GM12878 (cell line): ENCODE data around the gene MRPL36. TPM values are rescaled to one million over a fixed set of nuclear protein-coding genes. Genes with fewer than 3 reads are reported as not detected.

ENCODE experiments used
- ATAC-seq: fragments of 200-7000 bp; cut with Tn5 transposase; 3 replicates; pipeline ENCODE4 v1.9.1; 2020; ENCODE audit warnings: mild to moderate bottlenecking, moderate library complexity
- BruUV-seq: library from RNA; stranded (reverse); fragments of 400-500 nt; replicated peaks from 2 replicates; lab custom pipeline; 2021; lab: Mats Ljungman, UMichigan
- CTCF ChIA-PET: fragments of 300-600 bp; sonication (Branson Sonifier 250); formaldehyde crosslinking; extraction: SDS; loops from one replicate; lab custom pipeline; 2021; ENCODE audit warnings: inconsistent platforms; lab: Yijun Ruan, JAX
- POLR2A ChIA-PET: fragments of 350-600 bp; formaldehyde crosslinking; extraction: SDS; loops from one replicate; lab custom pipeline; 2021; ENCODE audit warnings: inconsistent platforms; lab: Charles Lee
- RAD21 ChIA-PET: fragments of 300-600 bp; sonication (Branson Sonifier 250); formaldehyde crosslinking; loops from one replicate; lab custom pipeline; 2023; ENCODE audit warnings: antibody characterized with exemption; ENCODE audit not compliant: unreplicated experiment; lab: Charles Lee
- SMC1A ChIA-PET: fragments of 300-600 bp; sonication (Branson Sonifier 250); formaldehyde crosslinking; loops from one replicate; lab custom pipeline; 2023; ENCODE audit not compliant: unreplicated experiment, uncharacterized antibody; lab: Charles Lee
- DNase-seq: peaks from one replicate; pipeline ENCODE4 v3.0.0-alpha.2; 2011; ENCODE audit warnings: low read depth, low spot score
- FAIRE-seq: peaks from 3 replicates; lab custom pipeline; 2011; peaks lifted over from hg19 to GRCh38; lab: Jason Lieb, UNC
- H2AFZ ChIP-seq: 2 replicates; pipeline ENCODE4 v1.6.0; 2011; ENCODE audit warnings: low read depth, low read length, control low read depth; ENCODE audit not compliant: control insufficient read depth
- H3K27ac ChIP-seq: 2 replicates; pipeline ENCODE4 v1.5.1; 2011; ENCODE audit warnings: control low read depth; ENCODE audit not compliant: control insufficient read depth, insufficient read depth
- H3K27me3 ChIP-seq, 2 experiments: replicated peaks in 1 of 2; 2 replicates each; pipeline versions ENCODE4 v1.6.0 to v1.6.1; 2011; ENCODE audit warnings: low read length in 1 of 2; ENCODE audit not compliant: control insufficient read depth in 2 of 2, insufficient read depth in 2 of 2
- H3K36me3 ChIP-seq, 2 experiments: 2 replicates each; pipeline ENCODE4 v1.5.1; 2011; ENCODE audit warnings: low read length in 1 of 2; ENCODE audit not compliant: control insufficient read depth in 2 of 2, insufficient read depth in 2 of 2
- H3K4me1 ChIP-seq: 2 replicates; pipeline ENCODE4 v1.6.1; 2011; ENCODE audit warnings: mild to moderate bottlenecking, low read length, moderate library complexity, mixed read lengths; ENCODE audit not compliant: control insufficient read depth, insufficient read depth
- H3K4me2 ChIP-seq: 2 replicates; pipeline ENCODE4 v1.6.0; 2011; ENCODE audit warnings: control low read depth; ENCODE audit not compliant: control insufficient read depth, insufficient read depth
- H3K4me3 ChIP-seq: fragments of 200-600 bp; sonication (generic); 2 replicates; pipeline ENCODE4 v1.5.1; 2016
- H3K79me2 ChIP-seq: 2 replicates; pipeline ENCODE4 v1.6.0; 2011; ENCODE audit warnings: low read length; ENCODE audit not compliant: control insufficient read depth, insufficient read depth
- H3K9ac ChIP-seq: 2 replicates; pipeline ENCODE4 v1.8.0; 2011; ENCODE audit warnings: low read length, control low read depth, mixed read lengths; ENCODE audit not compliant: control insufficient read depth, insufficient read depth
- H3K9me3 ChIP-seq: replicated peaks from 3 replicates; pipeline ENCODE4 v1.5.1; 2011; ENCODE audit warnings: mild to moderate bottlenecking, low read length; ENCODE audit not compliant: control insufficient read depth, insufficient read depth
- H4K20me1 ChIP-seq: 2 replicates; pipeline ENCODE4 v1.6.0; 2011; ENCODE audit not compliant: control insufficient read depth, insufficient read depth
- BRCA1 ChIP-seq: IDR thresholded peaks from 2 replicates; pipeline ENCODE4 v1.6.1; 2011; ENCODE audit warnings: low read depth, low read length, improper control_type of control experiment
- NR2C2 ChIP-seq: IDR thresholded peaks from 2 replicates; pipeline ENCODE4 v1.6.1; 2011; ENCODE audit warnings: borderline replicate concordance, low read depth; ENCODE audit not compliant: control insufficient read depth, insufficient read length
- POLR2AphosphoS2 ChIP-seq: IDR thresholded peaks from 2 replicates; pipeline ENCODE4 v1.6.1; 2011; ENCODE audit warnings: low read depth, mild to moderate bottlenecking, low read length, improper control_type of control experiment, moderate library complexity
- RAD21 ChIP-seq: IDR thresholded peaks from 2 replicates; pipeline ENCODE4 v1.6.1; 2011; ENCODE audit warnings: mild to moderate bottlenecking, low read depth, low read length, moderate library complexity; ENCODE audit not compliant: insufficient read depth
- RCOR1 ChIP-seq: conservative IDR thresholded peaks from 2 replicates; pipeline ENCODE4 v1.6.1; 2012; ENCODE audit warnings: low read depth, low read length, improper control_type of control experiment
- SREBF2 ChIP-seq: IDR thresholded peaks from 2 replicates; pipeline ENCODE4 v1.6.1; 2012; ENCODE audit warnings: mild to moderate bottlenecking, low read length
- YY1 ChIP-seq: IDR thresholded peaks from 2 replicates; pipeline ENCODE4 v1.6.1; 2011; ENCODE audit warnings: low read depth, mild to moderate bottlenecking, low read length
- ZNF207 ChIP-seq: fragments of 450-650 bp; IDR thresholded peaks from 2 replicates; pipeline ENCODE4 v1.6.1; 2014; ENCODE audit warnings: antibody characterized with exemption, mild to moderate bottlenecking, borderline replicate concordance
- ZNF384 ChIP-seq: IDR thresholded peaks from 2 replicates; pipeline ENCODE4 v1.6.1; 2012; ENCODE audit warnings: low read depth, mild to moderate bottlenecking, low read length, improper control_type of control experiment, borderline replicate concordance
- WGBS: methylation state at CpG from one replicate; pipeline ENCODE4 v1.1.6; 2016; ENCODE audit warnings: low lambda C conversion rate; ENCODE audit not compliant: insufficient replicate concordance, insufficient coverage; ENCODE audit errors: missing lambda C conversion rate; 5-methylcytosine and 5-hydroxymethylcytosine counted together
- in situ Hi-C: fragments of 300-500 bp; cut with MboI; formaldehyde crosslinking; loops from 9 replicates; pipeline ENCODE4 v1.14.3; 2018; ENCODE audit warnings: mixed read lengths
- intact Hi-C: fragments of 100-400 bp; cut with micrococcal nuclease; formaldehyde crosslinking; loops from one replicate; pipeline ENCODE4 v1.14.2; 2022; ENCODE audit not compliant: unreplicated experiment
- polyA plus RNA-seq, 11 experiments: library from polyadenylated mRNA; depleted of rRNA in 4 of 11; unstranded in 6 of 11; stranded (reverse) in 5 of 11; fragments of >200 nt; fragmentation: Nextera tagmentation in 4 of 11; fragmentation: Illumina TruSeq in 1 of 11; extraction: Ambion mirVana in 4 of 11; extraction: Trizol in 1 of 11; gene quantifications; 1 replicate in 1 of 11; 2 replicates in 10 of 11; pipeline versions ENCODE4 v1.2.1 to v1.2.3, GENCODE V29; 2011 to 2016; ENCODE audit warnings: inconsistent platforms in 2 of 11, missing spikeins in 2 of 11, low read depth in 1 of 11
- total RNA-seq, 4 experiments: library from RNA; depleted of rRNA in 3 of 4; stranded (reverse); fragments of >200 nt in 3 of 4; fragmentation: Illumina TruSeq in 1 of 4; extraction: Trizol in 1 of 4; gene quantifications; 2 replicates each; pipeline versions ENCODE4 v1.2.1 to v1.2.3, GENCODE V29; 2013 to 2021
- TF ChIP-seq, protein P1 (sequence below): fragments of 150-350 bp; IDR thresholded peaks from 2 replicates; pipeline ENCODE4 v1.6.1; 2014; ENCODE audit warnings: mild to moderate bottlenecking, low read depth, low read length

MRPL36 gene
- total and polyA plus RNA-seq, 10 of the 15 experiments (the other 5 are each of a cell fraction or from before 2014, with no cell fraction given): 89.2 to 559 (median 152) TPM

DNA sequence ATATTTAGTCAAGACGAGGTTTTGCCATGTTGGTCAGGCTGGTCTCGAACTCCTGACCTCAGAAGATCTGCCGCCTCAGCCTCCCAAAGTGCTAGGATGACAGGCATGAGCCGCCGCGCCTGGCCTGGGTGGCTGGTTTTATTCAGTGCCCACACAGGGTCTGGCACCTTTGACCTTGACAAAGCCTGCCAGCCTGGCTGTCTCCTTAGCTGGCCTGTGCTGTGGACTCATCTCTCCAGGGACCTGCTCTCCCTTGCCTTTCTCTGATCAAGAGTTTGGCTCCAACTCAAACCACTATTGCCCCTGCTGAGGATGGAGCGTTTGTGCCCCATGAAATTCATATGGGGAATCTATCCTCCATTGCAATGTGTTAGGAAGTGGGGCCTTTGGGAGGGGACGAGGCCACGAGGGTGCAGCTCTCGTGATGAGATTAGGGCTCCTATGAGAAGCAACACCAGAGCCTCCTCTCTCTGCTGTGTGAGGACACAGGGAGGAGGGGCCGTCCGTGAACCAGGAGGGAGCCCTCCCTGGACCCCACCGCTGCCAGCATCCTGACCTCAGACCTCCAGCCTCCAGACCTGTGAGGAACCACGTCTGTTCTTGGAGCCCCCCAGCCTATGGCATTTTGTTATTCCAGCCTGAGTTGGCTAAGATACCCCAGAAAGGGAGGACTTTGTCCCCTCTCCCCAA lies 45.0 kb downstream of the MRPL36 start (continued):
- TF ChIP-seq, protein P1, sequence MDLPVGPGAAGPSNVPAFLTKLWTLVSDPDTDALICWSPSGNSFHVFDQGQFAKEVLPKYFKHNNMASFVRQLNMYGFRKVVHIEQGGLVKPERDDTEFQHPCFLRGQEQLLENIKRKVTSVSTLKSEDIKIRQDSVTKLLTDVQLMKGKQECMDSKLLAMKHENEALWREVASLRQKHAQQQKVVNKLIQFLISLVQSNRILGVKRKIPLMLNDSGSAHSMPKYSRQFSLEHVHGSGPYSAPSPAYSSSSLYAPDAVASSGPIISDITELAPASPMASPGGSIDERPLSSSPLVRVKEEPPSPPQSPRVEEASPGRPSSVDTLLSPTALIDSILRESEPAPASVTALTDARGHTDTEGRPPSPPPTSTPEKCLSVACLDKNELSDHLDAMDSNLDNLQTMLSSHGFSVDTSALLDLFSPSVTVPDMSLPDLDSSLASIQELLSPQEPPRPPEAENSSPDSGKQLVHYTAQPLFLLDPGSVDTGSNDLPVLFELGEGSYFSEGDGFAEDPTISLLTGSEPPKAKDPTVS: no peak

DNA sequence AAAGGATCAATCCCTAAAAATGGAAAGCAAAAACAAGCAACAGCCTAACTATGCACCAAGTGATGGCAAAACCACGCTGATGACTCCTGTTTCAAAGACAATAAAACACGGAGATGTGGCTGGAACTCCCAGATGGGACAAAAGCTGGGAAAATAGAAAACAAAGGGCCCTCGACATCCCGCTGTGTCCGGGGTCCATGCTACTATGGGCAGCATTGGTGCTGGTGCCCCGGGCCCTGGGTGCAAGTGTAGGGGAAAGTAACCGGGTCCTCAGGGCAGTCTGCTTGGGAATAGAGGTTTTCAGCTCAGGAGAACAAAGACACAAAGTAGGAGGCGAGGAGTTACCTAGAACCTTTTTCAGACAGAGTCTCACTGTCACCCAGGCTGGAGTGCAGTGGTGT lies 46.1 kb downstream of the MRPL36 start:
- ATAC-seq (no peak), FAIRE-seq (no peak)
- H3K79me2 ChIP-seq: no peaks in the 10 kb centered on the region
- SMC1A ChIA-PET: interaction anchor here (0.6 kb wide), 1 partner anchor 11 kb away, joined by 4 read pairs; no protein-coding TSS in a partner anchor
- POLR2A ChIA-PET: interaction anchor here (0.6 kb wide), 1 partner anchor 389 kb away, joined by 4 read pairs; no protein-coding TSS in a partner anchor
- H3K4me2 ChIP-seq: no peak overlapping the region
- H4K20me1 ChIP-seq: no peaks in the 10 kb centered on the region
- no peak overlapping the region for H3K9ac ChIP-seq
- in situ Hi-C loops: no loop called here
- CTCF ChIA-PET: interaction anchor here (1.2 kb wide), 1 partner anchor 15 kb away, joined by 3 read pairs; no protein-coding TSS in a partner anchor
- H3K36me3 ChIP-seq: no peaks in the 10 kb centered on the region
- no peaks in the 10 kb centered on the region; a peak in 2 of 4 replicates for H3K27me3 ChIP-seq
- BruUV-seq: no TSS peak
- H2AFZ ChIP-seq: no peak overlapping the region
- WGBS: 35% methylated on average over 8 of the region's 8 CpGs
- RAD21 ChIA-PET: no interaction called here
- H3K27ac ChIP-seq: no peak overlapping the region
- H3K4me1 ChIP-seq: no peaks in the 10 kb centered on the region
- TF ChIP-seq ZNF207 (no peak), RCOR1 (no peak), ZNF384 (no peak), BRCA1 (no peak), SREBF2 (no peak), NR2C2 (no peak), YY1 (no peak), POLR2AphosphoS2 (no peak), RAD21 (no peak)
- TF ChIP-seq, all 136 proteins: peak for 0
- intact Hi-C loops: no loop called here
- DNase-seq: no peak
- H3K4me3 ChIP-seq: no peak overlapping the region
- H3K9me3 ChIP-seq: no peaks in the 10 kb centered on the region; the same call in 1 of the 3 replicates
